PC-3 (cell line): ENCODE results near the gene RSRC1. TPM values are rescaled to one million over a fixed set of nuclear protein-coding genes. Genes with fewer than 3 reads are reported as not detected.

Experiments
- ATAC-seq: fragments of 200-7000 bp; cut with Tn5 transposase; 2 replicates; pipeline ENCODE4 v1.9.1; 2020; ENCODE audit warnings: mild to moderate bottlenecking, moderate library complexity
- BruUV-seq: library from RNA; stranded (reverse); fragments of 400-500 nt; replicated peaks from 2 replicates; lab custom pipeline; 2021; lab: Mats Ljungman, UMichigan
- CTCF ChIA-PET: fragments of 300-600 bp; sonication (Branson Sonifier 250); formaldehyde crosslinking; loops from one replicate; lab custom pipeline; 2022; ENCODE audit warnings: antibody characterized with exemption; lab: Charles Lee
- POLR2A ChIA-PET: fragments of 300-600 bp; sonication (Branson Sonifier 250); formaldehyde crosslinking; loops from one replicate; lab custom pipeline; 2022; ENCODE audit warnings: antibody characterized with exemption; ENCODE audit not compliant: unreplicated experiment; lab: Charles Lee
- DNase-seq: peaks from one replicate; pipeline ENCODE4 v3.0.0-alpha.2; 2015
- H2AFZ ChIP-seq: fragments of 300-600 bp; sonication (generic); 2 replicates; pipeline ENCODE4 v1.6.0; 2016; ENCODE audit warnings: antibody characterized with exemption, low read length
- H3F3A ChIP-seq: fragments of 300-600 bp; sonication (generic); one replicate; pipeline ENCODE4 v1.6.0; 2017; ENCODE audit warnings: antibody characterized with exemption, low read length, control low read depth, mild to moderate bottlenecking; ENCODE audit not compliant: unreplicated experiment
- H3K27ac ChIP-seq: fragments of 300-600 bp; sonication (generic); 2 replicates; pipeline ENCODE4 v1.5.1; 2016; ENCODE audit warnings: mild to moderate bottlenecking, low read length
- H3K27me3 ChIP-seq: fragments of 300-600 bp; sonication (generic); 2 replicates; pipeline ENCODE4 v1.6.1; 2016; ENCODE audit warnings: low read length, mixed read lengths
- H3K36me3 ChIP-seq: fragments of 300-600 bp; sonication (generic); 2 replicates; pipeline ENCODE4 v1.6.1; 2016; ENCODE audit warnings: low read depth, mixed run types, low read length, mixed read lengths
- H3K4me1 ChIP-seq: fragments of 300-600 bp; sonication (generic); 2 replicates; pipeline ENCODE4 v1.5.1; 2016; ENCODE audit warnings: low read length; ENCODE audit not compliant: insufficient read depth
- H3K4me2 ChIP-seq: fragments of 300-600 bp; sonication (generic); 2 replicates; pipeline ENCODE4 v1.6.0; 2016; ENCODE audit warnings: low read length
- H3K4me3 ChIP-seq: fragments of 300-600 bp; sonication (generic); 2 replicates; pipeline ENCODE4 v1.5.1; 2016; ENCODE audit warnings: mild to moderate bottlenecking, low read length, mixed read lengths
- H3K79me2 ChIP-seq: fragments of 300-600 bp; sonication (generic); 2 replicates; pipeline ENCODE4 v1.6.1; 2017; ENCODE audit warnings: low read length, mixed read lengths
- H3K9ac ChIP-seq: fragments of 300-600 bp; sonication (generic); 2 replicates; pipeline ENCODE4 v1.6.0; 2016; ENCODE audit warnings: mild to moderate bottlenecking, low read length
- H3K9me2 ChIP-seq: fragments of 300-600 bp; sonication (generic); replicated peaks from 2 replicates; pipeline ENCODE4 v1.6.1; 2016; ENCODE audit warnings: mixed run types, low read length, mixed read lengths
- H3K9me3 ChIP-seq: fragments of 300-600 bp; sonication (generic); 2 replicates; pipeline ENCODE4 v1.6.1; 2016; ENCODE audit warnings: low read length, mixed read lengths
- H4K20me1 ChIP-seq: fragments of 300-600 bp; sonication (generic); 2 replicates; pipeline ENCODE4 v1.6.1; 2016; ENCODE audit warnings: low read length, mixed read lengths
- EZH2 ChIP-seq: fragments of 300-600 bp; sonication (generic); IDR thresholded peaks from one replicate; pipeline ENCODE4 v1.6.1; 2017; ENCODE audit warnings: antibody characterized with exemption, mild to moderate bottlenecking, low read length; ENCODE audit not compliant: unreplicated experiment
- EZH2phosphoT487 ChIP-seq: fragments of 300-600 bp; sonication (generic); IDR thresholded peaks from 2 replicates; pipeline ENCODE4 v1.6.1; 2018; ENCODE audit warnings: mild to moderate bottlenecking, antibody characterized with exemption, low read length, borderline replicate concordance
- intact Hi-C: fragments of 100-400 bp; cut with micrococcal nuclease; formaldehyde crosslinking; loops from 2 replicates; pipeline ENCODE4 v1.9.0; 2023
- total RNA-seq: library from RNA; depleted of rRNA; stranded (reverse); fragments of >200 nt; gene quantifications from 2 replicates; pipeline ENCODE4 v1.2.3, GENCODE V29; 2014
- TF ChIP-seq, protein P1 (sequence below): fragments of 300-600 bp; sonication (generic); conservative IDR thresholded peaks from 2 replicates; pipeline ENCODE4 v1.5.1; 2017; ENCODE audit warnings: antibody characterized with exemption, low read depth, mild to moderate bottlenecking, low read length

RSRC1 gene
- total RNA-seq, 1 experiment from 2014 or later = 39.5 TPM

DNA sequence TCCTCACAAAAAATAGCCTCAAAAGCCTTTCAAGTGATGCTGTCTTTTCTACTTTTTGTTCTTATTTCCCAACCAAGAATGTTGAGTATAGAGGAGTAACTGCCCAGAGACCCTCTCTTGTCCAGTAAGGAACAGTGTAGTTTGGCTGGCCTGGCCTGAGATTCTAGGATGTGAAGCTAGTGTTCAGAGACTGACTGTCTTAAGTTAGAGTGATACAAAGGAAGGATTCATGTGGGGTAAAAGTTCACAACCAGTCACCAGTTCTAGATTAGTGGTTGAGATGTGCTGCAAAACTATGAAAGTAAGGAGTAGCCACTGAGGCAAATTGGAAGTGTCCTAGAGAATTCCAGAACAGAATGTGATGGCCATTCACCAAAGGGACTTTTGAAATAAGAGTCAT lies 49.1 kb downstream of the RSRC1 start:
- BruUV-seq = no TSS peak
- no peak for ATAC-seq
- Histone ChIP-seq H3K9ac (no peak overlapping the region), H3K27me3 (no peaks in the 10 kb centered on the region), H3K9me2 (no peaks in the 10 kb centered on the region), H3K79me2 (peaks cover 30% of the 10 kb centered on the region), H3K9me3 (no peaks in the 10 kb centered on the region), H3K4me3 (no peak overlapping the region), H3K27ac (peak overlapping the region; percentile 89), H3K4me1 (peaks cover 31% of the 10 kb centered on the region), H3K36me3 (no peaks in the 10 kb centered on the region), H2AFZ (no peak overlapping the region), H3F3A (peaks cover 8% of the 10 kb centered on the region), H3K4me2 (peak overlapping the region; percentile 74; the same call in 1 of the 2 replicates), H4K20me1 (no peaks in the 10 kb centered on the region)
- POLR2A ChIA-PET = interaction anchor here (0.6 kb wide), 1 partner anchor 10 kb away, joined by 6 read pairs; no protein-coding TSS in a partner anchor
- peak; percentile 7 for DNase-seq
- TF ChIP-seq EZH2 = no peak
- TF ChIP-seq, protein P1, sequence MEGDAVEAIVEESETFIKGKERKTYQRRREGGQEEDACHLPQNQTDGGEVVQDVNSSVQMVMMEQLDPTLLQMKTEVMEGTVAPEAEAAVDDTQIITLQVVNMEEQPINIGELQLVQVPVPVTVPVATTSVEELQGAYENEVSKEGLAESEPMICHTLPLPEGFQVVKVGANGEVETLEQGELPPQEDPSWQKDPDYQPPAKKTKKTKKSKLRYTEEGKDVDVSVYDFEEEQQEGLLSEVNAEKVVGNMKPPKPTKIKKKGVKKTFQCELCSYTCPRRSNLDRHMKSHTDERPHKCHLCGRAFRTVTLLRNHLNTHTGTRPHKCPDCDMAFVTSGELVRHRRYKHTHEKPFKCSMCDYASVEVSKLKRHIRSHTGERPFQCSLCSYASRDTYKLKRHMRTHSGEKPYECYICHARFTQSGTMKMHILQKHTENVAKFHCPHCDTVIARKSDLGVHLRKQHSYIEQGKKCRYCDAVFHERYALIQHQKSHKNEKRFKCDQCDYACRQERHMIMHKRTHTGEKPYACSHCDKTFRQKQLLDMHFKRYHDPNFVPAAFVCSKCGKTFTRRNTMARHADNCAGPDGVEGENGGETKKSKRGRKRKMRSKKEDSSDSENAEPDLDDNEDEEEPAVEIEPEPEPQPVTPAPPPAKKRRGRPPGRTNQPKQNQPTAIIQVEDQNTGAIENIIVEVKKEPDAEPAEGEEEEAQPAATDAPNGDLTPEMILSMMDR = no peak
- TF ChIP-seq EZH2phosphoT487 = no peak
- intact Hi-C loops = no loop called here
- CTCF ChIA-PET = no interaction called here

DNA sequence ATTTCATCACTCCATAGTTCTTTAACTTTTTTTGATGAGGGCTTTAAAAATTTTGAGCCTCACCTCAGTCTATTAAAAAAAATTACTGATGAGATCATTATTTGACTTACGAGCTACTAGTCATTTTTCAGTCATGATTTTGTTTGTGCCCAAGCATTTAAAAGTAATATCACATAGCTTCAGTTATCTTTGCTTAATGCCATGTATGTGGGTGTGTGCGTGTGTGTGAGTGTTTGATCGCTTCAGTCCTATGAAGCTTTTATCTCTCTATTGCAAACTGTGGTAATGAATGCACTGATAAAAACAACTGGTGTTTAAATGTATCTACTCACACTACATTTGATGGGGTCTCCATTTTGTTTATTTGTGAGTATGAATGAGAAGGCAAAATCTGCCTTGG lies 49.8 kb downstream of the RSRC1 start:
- Histone ChIP-seq H3K27ac (peak overlapping the region; percentile 89), H2AFZ (no peak overlapping the region), H3K27me3 (no peaks in the 10 kb centered on the region), H3F3A (peaks cover 8% of the 10 kb centered on the region), H3K9ac (peak overlapping the region; percentile 56; the same call in 1 of the 2 replicates), H3K4me1 (peaks cover 31% of the 10 kb centered on the region), H3K4me2 (peak overlapping the region; percentile 74), H4K20me1 (no peaks in the 10 kb centered on the region), H3K4me3 (no peak overlapping the region), H3K79me2 (peaks cover 31% of the 10 kb centered on the region), H3K9me3 (no peaks in the 10 kb centered on the region), H3K36me3 (no peaks in the 10 kb centered on the region), H3K9me2 (no peaks in the 10 kb centered on the region)
- ATAC-seq = peak; percentile 59
- BruUV-seq = no TSS peak
- peak; percentile 51 for DNase-seq
- TF ChIP-seq EZH2phosphoT487 = no peak
- TF ChIP-seq, protein P1 = no peak
- no peak for TF ChIP-seq EZH2
- ChIA-PET POLR2A (interaction anchor here (0.5 to 0.6 kb wide), 2 partner anchors 11 to 402 kb away, joined by 3 to 6 read pairs; no protein-coding TSS in a partner anchor), CTCF (no interaction called here)
- intact Hi-C loops = loop anchor here (2.0 to 10.0 kb wide), 2 partner anchors 45 to 177 kb away; partner anchors contain the start of gene RSRC1

DNA sequence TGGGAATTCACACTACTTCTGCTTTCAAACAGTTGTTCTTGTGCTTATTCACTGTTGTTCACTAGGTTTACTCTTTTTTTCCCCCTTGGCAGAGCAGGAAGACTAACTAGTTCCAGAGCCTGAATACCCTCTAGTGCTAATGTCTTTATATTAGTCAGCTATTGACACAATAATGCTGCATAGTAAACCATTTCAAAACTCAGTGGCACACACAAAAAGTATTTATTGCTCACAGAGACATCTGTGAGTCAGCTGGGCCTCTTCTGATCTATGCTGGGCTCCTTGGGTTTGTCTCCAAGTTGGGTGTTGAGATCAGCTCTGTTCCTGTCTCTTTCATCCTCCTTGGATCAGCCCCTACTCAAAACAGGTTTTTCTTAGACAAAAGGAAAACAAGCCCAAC lies 51.1 kb downstream of the RSRC1 start:
- H3K9ac ChIP-seq = peak overlapping the region; percentile 56
- no TSS peak for BruUV-seq
- peak; percentile 90 for ATAC-seq

More for the DNA sequence above, 51.1 kb downstream of the RSRC1 start:
- Histone ChIP-seq H3F3A (peaks cover 8% of the 10 kb centered on the region), H3K9me3 (no peaks in the 10 kb centered on the region), H3K79me2 (peaks cover 31% of the 10 kb centered on the region), H3K4me3 (no peak overlapping the region), H2AFZ (no peak overlapping the region), H3K27ac (peak overlapping the region; percentile 89), H3K4me1 (peaks cover 31% of the 10 kb centered on the region), H3K27me3 (no peaks in the 10 kb centered on the region), H3K9me2 (no peaks in the 10 kb centered on the region), H4K20me1 (no peaks in the 10 kb centered on the region), H3K4me2 (peak overlapping the region; percentile 74), H3K36me3 (no peaks in the 10 kb centered on the region)
- peak; percentile 91 for DNase-seq
- intact Hi-C loops = loop anchor here (2.0 to 10.0 kb wide), 2 partner anchors 46 to 178 kb away; partner anchors contain the start of gene RSRC1
- no peak for TF ChIP-seq EZH2
- CTCF ChIA-PET = no interaction called here
- POLR2A ChIA-PET = interaction anchor here (0.5 kb wide), 1 partner anchor 12 kb away, joined by 5 read pairs; no protein-coding TSS in a partner anchor
